ENCODE data around the gene NPR2.

NPR2 gene

GRCh38 chr9:35798658-35799374 is 7.4 kb downstream of the NPR2 start:
- no peak for TF ChIP-seq CTCF (conservative IDR thresholded peaks at IDR 0.05; ENCODE audit: low read depth, low read length)
- Histone ChIP-seq H4K20me1 (ENCODE audit: insufficient read depth) (no peaks in the 10 kb centered on the region), H3K4me2 (no peak overlapping the region; the same call in 1 of the 2 replicates), H3K27ac (no peak overlapping the region), H3K4me1 (ENCODE audit: low read depth, poor library complexity, severe bottlenecking) (peaks cover 26% of the 10 kb centered on the region), H2AFZ (ENCODE audit: low read depth) (no peak overlapping the region), H3K79me2 (ENCODE audit: insufficient read depth, low read depth) (no peaks in the 10 kb centered on the region), H3K9ac (no peak overlapping the region), H3K4me3 (IDR thresholded peaks at IDR 0.05; ENCODE audit: insufficient read depth, low read depth, low read length) (no peak overlapping the region), H3K36me3 (ENCODE audit: insufficient read depth) (no peaks in the 10 kb centered on the region), H3K27me3 (ENCODE audit: insufficient read depth, low read depth) (no peaks in the 10 kb centered on the region)

- TF ChIP-seq CTCF (conservative IDR thresholded peaks at IDR 0.05; ENCODE audit: low read depth, low read length): no peak
- Histone ChIP-seq H3K36me3 (ENCODE audit: insufficient read depth) (no peaks in the 10 kb centered on the region), H4K20me1 (ENCODE audit: insufficient read depth) (no peaks in the 10 kb centered on the region), H2AFZ (ENCODE audit: low read depth) (no peak overlapping the region), H3K27ac (no peak overlapping the region), H3K4me1 (ENCODE audit: low read depth, poor library complexity, severe bottlenecking) (peaks cover 26% of the 10 kb centered on the region), H3K4me2 (no peak overlapping the region), H3K79me2 (ENCODE audit: insufficient read depth, low read depth) (no peaks in the 10 kb centered on the region), H3K27me3 (ENCODE audit: insufficient read depth, low read depth) (no peaks in the 10 kb centered on the region), H3K9ac (no peak overlapping the region), H3K4me3 (IDR thresholded peaks at IDR 0.05; ENCODE audit: insufficient read depth, low read depth, low read length) (no peak overlapping the region)
These were observed 9.1 kb downstream of the NPR2 start for GRCh38 chr9:35800530-35800929.

- Histone ChIP-seq H3K27ac (no peak overlapping the region), H4K20me1 (ENCODE audit: insufficient read depth) (no peaks in the 10 kb centered on the region), H3K9ac (no peak overlapping the region), H3K27me3 (ENCODE audit: insufficient read depth, low read depth) (no peaks in the 10 kb centered on the region), H3K4me3 (IDR thresholded peaks at IDR 0.05; ENCODE audit: insufficient read depth, low read depth, low read length) (no peak overlapping the region), H3K79me2 (ENCODE audit: insufficient read depth, low read depth) (no peaks in the 10 kb centered on the region), H2AFZ (ENCODE audit: low read depth) (no peak overlapping the region), H3K4me1 (ENCODE audit: low read depth, poor library complexity, severe bottlenecking) (peaks cover 26% of the 10 kb centered on the region), H3K4me2 (no peak overlapping the region), H3K36me3 (ENCODE audit: insufficient read depth) (no peaks in the 10 kb centered on the region)
- no peak for TF ChIP-seq CTCF (conservative IDR thresholded peaks at IDR 0.05; ENCODE audit: low read depth, low read length)
These were observed 10.1 kb downstream of the NPR2 start for GRCh38 chr9:35801328-35802128.

- no peak overlapping the region for H3K4me3 ChIP-seq (IDR thresholded peaks at IDR 0.05; ENCODE audit: insufficient read depth, low read depth, low read length)
- H3K27ac ChIP-seq: no peak overlapping the region
- H3K4me1 ChIP-seq (ENCODE audit: low read depth, poor library complexity, severe bottlenecking): peaks cover 11% of the 10 kb centered on the region
- H2AFZ ChIP-seq (ENCODE audit: low read depth): no peak overlapping the region
- no peak for TF ChIP-seq CTCF (conservative IDR thresholded peaks at IDR 0.05; ENCODE audit: low read depth, low read length)
- H3K36me3 ChIP-seq (ENCODE audit: insufficient read depth): no peaks in the 10 kb centered on the region
- no peaks in the 10 kb centered on the region for H3K79me2 ChIP-seq (ENCODE audit: insufficient read depth, low read depth)
- no peak overlapping the region for H3K4me2 ChIP-seq
- H4K20me1 ChIP-seq (ENCODE audit: insufficient read depth): no peaks in the 10 kb centered on the region
- no peaks in the 10 kb centered on the region for H3K27me3 ChIP-seq (ENCODE audit: insufficient read depth, low read depth)
- H3K9ac ChIP-seq: no peak overlapping the region
These were observed 14.7 kb downstream of the NPR2 start for GRCh38 chr9:35806101-35806500.
